ENCODE measurements around the gene ATAD2B. TPM values are rescaled to one million over a fixed set of nuclear protein-coding genes. Genes with fewer than 3 reads are reported as not detected.

ATAD2B gene
- total RNA-seq, 1 donor from 2014 or later: 5.2 TPM

GRCh38 chr2:23700627-23701026 is 226.3 kb downstream of the ATAD2B start:
- no peak for TF ChIP-seq CTCF (conservative IDR thresholded peaks at IDR 0.05; ENCODE audit: low read depth, low read length)
- DNase-seq (ENCODE audit: low read depth): no peak
- H3K4me3 ChIP-seq (ENCODE audit: low read depth, low read length): no peak overlapping the region

GRCh38 chr2:23699580-23699925 is 227.4 kb downstream of the ATAD2B start:
- H3K4me3 ChIP-seq (ENCODE audit: low read depth, low read length): no peak overlapping the region
- TF ChIP-seq CTCF (conservative IDR thresholded peaks at IDR 0.05; ENCODE audit: low read depth, low read length): no peak
- no peak for DNase-seq (ENCODE audit: low read depth)

GRCh38 chr2:23698721-23699579 is 228.0 kb downstream of the ATAD2B start:
- TF ChIP-seq CTCF (conservative IDR thresholded peaks at IDR 0.05; ENCODE audit: low read depth, low read length): no peak
- H3K4me3 ChIP-seq (ENCODE audit: low read depth, low read length): no peak overlapping the region
- no peak for DNase-seq (ENCODE audit: low read depth)

Other genes starting within 250 kb of the ATAD2B start
- gene UBXN2A, start 13.3 kb upstream of the ATAD2B start, total RNA-seq: 12.3 and 13.4 TPM in 2 replicates
- gene MFSD2B, start 83.0 kb upstream of the ATAD2B start, total RNA-seq: 0.06 and 0.43 TPM in 2 replicates
- gene WDCP, start 120.3 kb upstream of the ATAD2B start, total RNA-seq: 7.7 and 13.8 TPM in 2 replicates
- 12.4 and 20.6 TPM in 2 replicates for gene FKBP1B, start 122.6 kb upstream of the ATAD2B start, total RNA-seq
- gene SF3B6, start 149.2 kb upstream of the ATAD2B start, total RNA-seq: 159 and 226 TPM in 2 replicates
- gene TP53I3, start 157.7 kb upstream of the ATAD2B start, total RNA-seq: 36.5 and 46.0 TPM in 2 replicates
- not detected in 2 replicates for gene PFN4, start 196.2 kb upstream of the ATAD2B start, total RNA-seq
- gene FAM228B, start 196.3 kb upstream of the ATAD2B start, total RNA-seq: 2.7 and 4.8 TPM in 2 replicates
- gene FAM228A, start 247.9 kb upstream of the ATAD2B start, total RNA-seq: 0.43 TPM in 1 of 2 replicates, not detected in the other